ENCODE data around the gene RIN3.

RIN3 gene

GRCh38 chr14:92726933-92727262, 213.3 kb downstream of the RIN3 start:
- DNase-seq: no peak

- DNase-seq: no peak
These were observed 215.3 kb downstream of the RIN3 start for GRCh38 chr14:92728759-92729364.

GRCh38 chr14:92729634-92730358, 216.2 kb downstream of the RIN3 start:
- no peak for DNase-seq

- no peak for DNase-seq
These were observed 218.1 kb downstream of the RIN3 start for GRCh38 chr14:92731622-92732115.

GRCh38 chr14:92733007-92733406, 219.4 kb downstream of the RIN3 start:
- DNase-seq: no peak

- no peak for DNase-seq
These were observed 221.0 kb downstream of the RIN3 start for GRCh38 chr14:92734618-92735017.

- no peak for DNase-seq
These were observed 221.8 kb downstream of the RIN3 start for GRCh38 chr14:92735344-92735743.

GRCh38 chr14:92737206-92737605, 223.6 kb downstream of the RIN3 start:
- DNase-seq: no peak

GRCh38 chr14:92737619-92738188, 224.1 kb downstream of the RIN3 start:
- DNase-seq: no peak

Measured in CD4-positive, alpha-beta T cell treated with Interleukin-10 for 1 hour (primary cell).